NB4 (cell line): Measurements from ENCODE around the gene LGALS9.

ENCODE experiments used
- POLR2A ChIP-seq: IDR thresholded peaks from 2 replicates; pipeline ENCODE4 v1.6.1; 2011; ENCODE audit warnings: mild to moderate bottlenecking; ENCODE audit not compliant: insufficient read length; ENCODE audit errors: extremely low read depth
- TF ChIP-seq, protein P1 (sequence below): IDR thresholded peaks from one replicate; pipeline ENCODE4 v1.5.1; 2012; ENCODE audit warnings: low read depth, low read length

DNA sequence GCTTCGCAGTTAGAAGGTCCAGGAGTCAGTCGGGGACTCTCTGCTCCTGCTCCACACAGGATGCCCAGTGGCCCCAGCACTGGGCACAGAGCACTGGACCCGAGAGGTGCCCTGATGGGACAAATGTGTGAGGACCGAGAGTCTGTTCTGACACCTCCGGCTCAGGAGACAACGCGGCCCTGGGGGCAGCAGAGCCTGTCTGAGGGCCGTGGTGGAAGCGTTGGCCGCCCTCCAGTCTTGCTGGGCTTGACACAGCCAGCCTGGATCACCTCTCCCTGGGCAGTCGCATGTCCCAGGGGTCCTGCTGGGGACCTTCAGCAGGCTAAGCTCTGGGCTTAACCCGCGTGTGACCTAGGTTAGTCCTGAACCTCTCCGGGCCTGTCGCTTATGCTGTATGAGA lies 23.1 kb downstream of the LGALS9 start:
- TF ChIP-seq, protein P1, sequence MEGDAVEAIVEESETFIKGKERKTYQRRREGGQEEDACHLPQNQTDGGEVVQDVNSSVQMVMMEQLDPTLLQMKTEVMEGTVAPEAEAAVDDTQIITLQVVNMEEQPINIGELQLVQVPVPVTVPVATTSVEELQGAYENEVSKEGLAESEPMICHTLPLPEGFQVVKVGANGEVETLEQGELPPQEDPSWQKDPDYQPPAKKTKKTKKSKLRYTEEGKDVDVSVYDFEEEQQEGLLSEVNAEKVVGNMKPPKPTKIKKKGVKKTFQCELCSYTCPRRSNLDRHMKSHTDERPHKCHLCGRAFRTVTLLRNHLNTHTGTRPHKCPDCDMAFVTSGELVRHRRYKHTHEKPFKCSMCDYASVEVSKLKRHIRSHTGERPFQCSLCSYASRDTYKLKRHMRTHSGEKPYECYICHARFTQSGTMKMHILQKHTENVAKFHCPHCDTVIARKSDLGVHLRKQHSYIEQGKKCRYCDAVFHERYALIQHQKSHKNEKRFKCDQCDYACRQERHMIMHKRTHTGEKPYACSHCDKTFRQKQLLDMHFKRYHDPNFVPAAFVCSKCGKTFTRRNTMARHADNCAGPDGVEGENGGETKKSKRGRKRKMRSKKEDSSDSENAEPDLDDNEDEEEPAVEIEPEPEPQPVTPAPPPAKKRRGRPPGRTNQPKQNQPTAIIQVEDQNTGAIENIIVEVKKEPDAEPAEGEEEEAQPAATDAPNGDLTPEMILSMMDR: no peak
- no peak for TF ChIP-seq POLR2A
